ENCODE results near the gene SERINC5.

DNA sequence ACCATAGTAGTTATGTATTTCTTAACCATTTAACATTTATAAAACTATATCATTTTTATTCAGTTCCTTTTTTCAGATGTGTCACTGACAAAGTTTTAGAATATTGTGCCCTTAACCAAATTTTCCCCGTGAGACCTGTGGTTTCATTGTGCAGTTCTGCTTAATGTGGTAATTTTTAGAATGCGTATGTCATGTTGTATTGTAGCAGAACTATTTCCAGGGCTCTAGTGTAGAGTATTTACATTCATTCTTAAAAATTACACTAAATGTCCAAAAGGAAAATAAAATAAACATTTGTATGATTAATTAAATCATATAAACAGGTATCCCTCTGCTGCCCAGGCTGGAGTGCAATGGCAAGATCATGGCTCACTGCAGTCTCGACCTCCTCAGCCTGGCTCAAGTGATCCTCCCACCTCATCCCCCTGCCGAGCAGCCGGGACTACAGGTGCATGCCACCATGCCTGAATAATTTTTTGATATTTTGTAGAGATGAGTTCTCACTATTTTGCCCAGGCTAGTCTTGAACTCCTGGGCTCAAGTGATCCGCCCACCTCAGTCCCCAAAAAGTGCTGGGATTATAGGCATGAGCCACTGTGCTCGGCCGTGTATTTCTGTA, 15.4 kb downstream of the SERINC5 start:
- TF ChIP-seq, protein P1, sequence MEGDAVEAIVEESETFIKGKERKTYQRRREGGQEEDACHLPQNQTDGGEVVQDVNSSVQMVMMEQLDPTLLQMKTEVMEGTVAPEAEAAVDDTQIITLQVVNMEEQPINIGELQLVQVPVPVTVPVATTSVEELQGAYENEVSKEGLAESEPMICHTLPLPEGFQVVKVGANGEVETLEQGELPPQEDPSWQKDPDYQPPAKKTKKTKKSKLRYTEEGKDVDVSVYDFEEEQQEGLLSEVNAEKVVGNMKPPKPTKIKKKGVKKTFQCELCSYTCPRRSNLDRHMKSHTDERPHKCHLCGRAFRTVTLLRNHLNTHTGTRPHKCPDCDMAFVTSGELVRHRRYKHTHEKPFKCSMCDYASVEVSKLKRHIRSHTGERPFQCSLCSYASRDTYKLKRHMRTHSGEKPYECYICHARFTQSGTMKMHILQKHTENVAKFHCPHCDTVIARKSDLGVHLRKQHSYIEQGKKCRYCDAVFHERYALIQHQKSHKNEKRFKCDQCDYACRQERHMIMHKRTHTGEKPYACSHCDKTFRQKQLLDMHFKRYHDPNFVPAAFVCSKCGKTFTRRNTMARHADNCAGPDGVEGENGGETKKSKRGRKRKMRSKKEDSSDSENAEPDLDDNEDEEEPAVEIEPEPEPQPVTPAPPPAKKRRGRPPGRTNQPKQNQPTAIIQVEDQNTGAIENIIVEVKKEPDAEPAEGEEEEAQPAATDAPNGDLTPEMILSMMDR (IDR thresholded peaks at IDR 0.05; ENCODE audit: insufficient read depth, low read length): no peak
- TF ChIP-seq POLR2AphosphoS5 (IDR thresholded peaks at IDR 0.05; ENCODE audit: low read depth) (no peak), GABPA (IDR thresholded peaks at IDR 0.05; ENCODE audit: low read depth) (no peak), SPI1 (IDR thresholded peaks at IDR 0.05; ENCODE audit: borderline replicate concordance, low read depth) (peak; percentile 20; the same call in 1 of the 2 replicates)
- TF ChIP-seq, protein P2, sequence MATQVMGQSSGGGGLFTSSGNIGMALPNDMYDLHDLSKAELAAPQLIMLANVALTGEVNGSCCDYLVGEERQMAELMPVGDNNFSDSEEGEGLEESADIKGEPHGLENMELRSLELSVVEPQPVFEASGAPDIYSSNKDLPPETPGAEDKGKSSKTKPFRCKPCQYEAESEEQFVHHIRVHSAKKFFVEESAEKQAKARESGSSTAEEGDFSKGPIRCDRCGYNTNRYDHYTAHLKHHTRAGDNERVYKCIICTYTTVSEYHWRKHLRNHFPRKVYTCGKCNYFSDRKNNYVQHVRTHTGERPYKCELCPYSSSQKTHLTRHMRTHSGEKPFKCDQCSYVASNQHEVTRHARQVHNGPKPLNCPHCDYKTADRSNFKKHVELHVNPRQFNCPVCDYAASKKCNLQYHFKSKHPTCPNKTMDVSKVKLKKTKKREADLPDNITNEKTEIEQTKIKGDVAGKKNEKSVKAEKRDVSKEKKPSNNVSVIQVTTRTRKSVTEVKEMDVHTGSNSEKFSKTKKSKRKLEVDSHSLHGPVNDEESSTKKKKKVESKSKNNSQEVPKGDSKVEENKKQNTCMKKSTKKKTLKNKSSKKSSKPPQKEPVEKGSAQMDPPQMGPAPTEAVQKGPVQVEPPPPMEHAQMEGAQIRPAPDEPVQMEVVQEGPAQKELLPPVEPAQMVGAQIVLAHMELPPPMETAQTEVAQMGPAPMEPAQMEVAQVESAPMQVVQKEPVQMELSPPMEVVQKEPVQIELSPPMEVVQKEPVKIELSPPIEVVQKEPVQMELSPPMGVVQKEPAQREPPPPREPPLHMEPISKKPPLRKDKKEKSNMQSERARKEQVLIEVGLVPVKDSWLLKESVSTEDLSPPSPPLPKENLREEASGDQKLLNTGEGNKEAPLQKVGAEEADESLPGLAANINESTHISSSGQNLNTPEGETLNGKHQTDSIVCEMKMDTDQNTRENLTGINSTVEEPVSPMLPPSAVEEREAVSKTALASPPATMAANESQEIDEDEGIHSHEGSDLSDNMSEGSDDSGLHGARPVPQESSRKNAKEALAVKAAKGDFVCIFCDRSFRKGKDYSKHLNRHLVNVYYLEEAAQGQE (IDR thresholded peaks at IDR 0.05; ENCODE audit: insufficient replicate concordance, low read depth): no peak
